Transverse colon (tissue), 3 donors: ENCODE results near the gene NPNT.

Source experiments
- EP300 ChIP-seq: sonication (generic); formaldehyde crosslinking; IDR thresholded peaks from one replicate; pipeline ENCODE4 v1.6.1; 2017; ENCODE audit warnings: antibody characterized with exemption, low read depth
- POLR2A ChIP-seq: fragments of 450-650 bp; IDR thresholded peaks from one replicate; pipeline ENCODE4 v1.6.1; 2016; ENCODE audit warnings: antibody characterized with exemption, mild to moderate bottlenecking, moderate library complexity
- TF ChIP-seq, protein P1 (sequence below), 5 experiments: fragments of 200-600 bp in 3 of 5; fragments of 450-650 bp in 2 of 5; sonication (generic) in 3 of 5; IDR thresholded peaks; 1 replicate in 2 of 5; 2 replicates in 3 of 5; pipeline ENCODE4 v1.5.1; 2016 to 2017; ENCODE audit warnings: antibody characterized with exemption in 5 of 5, inconsistent platforms in 3 of 5, mild to moderate bottlenecking in 2 of 5, moderate library complexity in 1 of 5

GRCh38 chr4:105952591-105952990 lies 57.3 kb downstream of the NPNT start:
- TF ChIP-seq, protein P1, sequence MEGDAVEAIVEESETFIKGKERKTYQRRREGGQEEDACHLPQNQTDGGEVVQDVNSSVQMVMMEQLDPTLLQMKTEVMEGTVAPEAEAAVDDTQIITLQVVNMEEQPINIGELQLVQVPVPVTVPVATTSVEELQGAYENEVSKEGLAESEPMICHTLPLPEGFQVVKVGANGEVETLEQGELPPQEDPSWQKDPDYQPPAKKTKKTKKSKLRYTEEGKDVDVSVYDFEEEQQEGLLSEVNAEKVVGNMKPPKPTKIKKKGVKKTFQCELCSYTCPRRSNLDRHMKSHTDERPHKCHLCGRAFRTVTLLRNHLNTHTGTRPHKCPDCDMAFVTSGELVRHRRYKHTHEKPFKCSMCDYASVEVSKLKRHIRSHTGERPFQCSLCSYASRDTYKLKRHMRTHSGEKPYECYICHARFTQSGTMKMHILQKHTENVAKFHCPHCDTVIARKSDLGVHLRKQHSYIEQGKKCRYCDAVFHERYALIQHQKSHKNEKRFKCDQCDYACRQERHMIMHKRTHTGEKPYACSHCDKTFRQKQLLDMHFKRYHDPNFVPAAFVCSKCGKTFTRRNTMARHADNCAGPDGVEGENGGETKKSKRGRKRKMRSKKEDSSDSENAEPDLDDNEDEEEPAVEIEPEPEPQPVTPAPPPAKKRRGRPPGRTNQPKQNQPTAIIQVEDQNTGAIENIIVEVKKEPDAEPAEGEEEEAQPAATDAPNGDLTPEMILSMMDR (IDR thresholded peaks at IDR 0.05), result no peak
- no peak for TF ChIP-seq POLR2A
- no peak for TF ChIP-seq EP300
